ENCODE data around the gene MICU1.

MICU1 gene

GRCh38 chr10:72334196-72334824, 291.6 kb downstream of the MICU1 start:
- Histone ChIP-seq H3K9ac (ENCODE audit: low read length) (peak overlapping the region; percentile 44), H3K4me2 (ENCODE audit: low read depth, low read length, poor library complexity, severe bottlenecking) (peak overlapping the region; percentile 45), H3K4me3 (ENCODE audit: insufficient read depth, low read length, poor library complexity, severe bottlenecking) (no peak overlapping the region)

GRCh38 chr10:72333112-72334015, 292.5 kb downstream of the MICU1 start:
- Histone ChIP-seq H3K79me2 (ENCODE audit: insufficient read depth, low read length) (no peaks in the 10 kb centered on the region), H3K36me3 (ENCODE audit: low read length) (no peaks in the 10 kb centered on the region; the same call in 1 of the 2 replicates), H3F3A (ENCODE audit: insufficient read depth) (peaks cover 39% of the 10 kb centered on the region), H4K20me1 (ENCODE audit: low read depth, low read length) (no peaks in the 10 kb centered on the region), H3K4me2 (ENCODE audit: low read depth, low read length, poor library complexity, severe bottlenecking) (peak overlapping the region; percentile 90), H3K4me3 (ENCODE audit: insufficient read depth, low read length, poor library complexity, severe bottlenecking) (no peak overlapping the region), H3K9ac (ENCODE audit: low read length) (peak overlapping the region; percentile 83), H3K9me3 (ENCODE audit: insufficient read depth, low read length) (no peaks in the 10 kb centered on the region), H2AFZ (ENCODE audit: low read depth, low read length, severe bottlenecking) (no peak overlapping the region), H3K27ac (ENCODE audit: low read depth, low read length) (peak overlapping the region; percentile 92), H3K9me2 (replicated peaks; ENCODE audit: insufficient read depth, low read length) (no peaks in the 10 kb centered on the region), H3K27me3 (ENCODE audit: low read length) (no peaks in the 10 kb centered on the region)
- no peak for TF ChIP-seq CTCF (IDR thresholded peaks at IDR 0.05; ENCODE audit: insufficient read depth, low read length, poor library complexity, severe bottlenecking)
- no peak for TF ChIP-seq EZH2phosphoT487 (conservative IDR thresholded peaks at IDR 0.05; ENCODE audit: low read length)

More at GRCh38 chr10:72334196-72334824, 291.6 kb downstream of the MICU1 start:
- peaks cover 34% of the 10 kb centered on the region for H3F3A ChIP-seq (ENCODE audit: insufficient read depth)
- no peaks in the 10 kb centered on the region; the same call in 1 of the 2 replicates for H3K36me3 ChIP-seq (ENCODE audit: low read length)
- H3K27ac ChIP-seq (ENCODE audit: low read depth, low read length), result peak overlapping the region; percentile 92
- H4K20me1 ChIP-seq (ENCODE audit: low read depth, low read length), result no peaks in the 10 kb centered on the region
- H2AFZ ChIP-seq (ENCODE audit: low read depth, low read length, severe bottlenecking), result no peak overlapping the region
- no peaks in the 10 kb centered on the region for H3K79me2 ChIP-seq (ENCODE audit: insufficient read depth, low read length)
- TF ChIP-seq EZH2phosphoT487 (conservative IDR thresholded peaks at IDR 0.05; ENCODE audit: low read length) (no peak), CTCF (IDR thresholded peaks at IDR 0.05; ENCODE audit: insufficient read depth, low read length, poor library complexity, severe bottlenecking) (peak; percentile 64)
- no peaks in the 10 kb centered on the region for H3K9me3 ChIP-seq (ENCODE audit: insufficient read depth, low read length)
- H3K27me3 ChIP-seq (ENCODE audit: low read length), result no peaks in the 10 kb centered on the region
- no peaks in the 10 kb centered on the region for H3K9me2 ChIP-seq (replicated peaks; ENCODE audit: insufficient read depth, low read length)

- H3K36me3 ChIP-seq (ENCODE audit: low read length), result no peaks in the 10 kb centered on the region; the same call in 1 of the 2 replicates
- peaks cover 42% of the 10 kb centered on the region for H3F3A ChIP-seq (ENCODE audit: insufficient read depth)
- peak overlapping the region; percentile 52 for H3K4me3 ChIP-seq (ENCODE audit: insufficient read depth, low read length, poor library complexity, severe bottlenecking)
- H3K79me2 ChIP-seq (ENCODE audit: insufficient read depth, low read length), result no peaks in the 10 kb centered on the region
- no peaks in the 10 kb centered on the region for H3K9me3 ChIP-seq (ENCODE audit: insufficient read depth, low read length)
- no peaks in the 10 kb centered on the region for H3K9me2 ChIP-seq (replicated peaks; ENCODE audit: insufficient read depth, low read length)
- no peaks in the 10 kb centered on the region for H4K20me1 ChIP-seq (ENCODE audit: low read depth, low read length)
- H3K4me2 ChIP-seq (ENCODE audit: low read depth, low read length, poor library complexity, severe bottlenecking), result peak overlapping the region; percentile 90
- H3K27ac ChIP-seq (ENCODE audit: low read depth, low read length), result peak overlapping the region; percentile 92
- TF ChIP-seq EZH2phosphoT487 (conservative IDR thresholded peaks at IDR 0.05; ENCODE audit: low read length) (no peak), CTCF (IDR thresholded peaks at IDR 0.05; ENCODE audit: insufficient read depth, low read length, poor library complexity, severe bottlenecking) (no peak)
- H2AFZ ChIP-seq (ENCODE audit: low read depth, low read length, severe bottlenecking), result no peak overlapping the region
- no peaks in the 10 kb centered on the region for H3K27me3 ChIP-seq (ENCODE audit: low read length)
- peak overlapping the region; percentile 83 for H3K9ac ChIP-seq (ENCODE audit: low read length)
These were observed 293.3 kb downstream of the MICU1 start for GRCh38 chr10:72332423-72333111.

Data from SU-DHL-6 (cell line).